HG03045 (cell line): Measurements from ENCODE around the gene SUB1.
A peak's percentile ranks its signal among the peaks of the same experiment; 100 is the strongest.
"Not testable (repeated sequence)": the region's sequence is repeated elsewhere in the genome, so short reads cannot be mapped to it uniquely, and the experiment has no call there.

Experiments
- ATAC-seq: cut with Tn5 transposase; IDR thresholded peaks from one replicate; pipeline ENCODE4 v1.9.1; 2021; ENCODE audit warnings: mild to moderate bottlenecking, moderate library complexity; ENCODE audit not compliant: unreplicated experiment

SUB1 gene

DNA sequence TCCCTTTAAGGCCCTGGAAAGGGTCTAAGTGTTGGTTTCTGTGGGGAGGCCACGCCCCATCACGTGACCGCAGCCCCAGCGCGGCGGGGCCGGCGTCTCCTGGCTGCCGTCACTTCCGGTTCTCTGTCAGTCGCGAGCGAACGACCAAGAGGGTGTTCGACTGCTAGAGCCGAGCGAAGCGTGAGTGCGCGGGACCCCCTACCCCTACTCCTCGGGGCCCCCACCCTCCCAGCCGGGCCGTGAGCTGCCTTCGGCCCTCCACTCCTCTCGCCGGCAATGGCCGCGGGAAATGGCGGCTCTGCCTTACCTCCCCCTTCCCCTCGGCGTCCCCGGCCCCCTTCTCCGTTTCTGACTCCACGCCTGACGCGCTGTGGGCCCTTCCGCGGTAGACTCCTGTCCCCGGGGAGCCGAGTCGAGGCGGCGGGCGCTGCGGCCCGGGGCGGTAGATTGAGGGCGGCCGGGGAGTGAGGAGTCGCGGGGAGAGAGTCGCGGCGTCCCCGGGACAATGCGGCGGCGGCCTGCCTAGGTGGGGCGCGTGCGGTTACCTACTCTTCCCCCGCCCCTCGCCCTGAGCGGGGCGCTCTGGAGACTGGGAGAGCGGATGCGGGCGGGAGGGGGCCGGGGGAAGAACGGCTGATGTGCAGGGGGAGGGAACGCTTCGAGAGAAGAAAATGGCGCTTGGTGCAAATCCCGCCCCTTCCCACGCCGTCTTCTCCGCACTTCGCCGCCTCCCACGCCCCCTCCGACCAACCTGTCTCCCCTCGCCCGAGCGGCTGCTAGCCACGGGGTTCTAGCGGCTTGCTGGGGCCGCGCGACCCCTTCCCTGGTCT lies at the start of gene SUB1:
Gene SUB1, plus strand, starts transcription at position 112 of the 830 bp plus-strand sequence. CDS start 2,956 bp downstream, outside the sequence.
- peak; percentile 53 for ATAC-seq

DNA sequence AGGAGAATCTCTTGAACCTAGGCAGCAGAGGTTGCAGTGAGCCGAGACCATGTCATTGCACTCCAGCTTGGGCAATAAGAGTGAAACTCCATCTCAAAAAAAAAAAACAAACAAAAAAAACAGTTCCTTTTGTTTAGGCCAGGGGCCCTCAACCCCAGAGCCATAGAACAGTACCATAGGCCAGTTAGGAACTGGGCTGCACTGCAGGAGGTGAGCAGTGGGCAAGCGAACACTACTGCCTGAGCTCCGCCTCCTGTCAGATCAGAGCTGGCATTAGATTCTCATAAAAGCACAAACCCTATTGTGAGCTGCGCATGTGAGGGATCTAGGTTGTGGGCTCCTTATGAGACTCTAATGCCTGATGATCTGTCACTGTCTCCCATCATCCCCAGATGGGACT lies 49.1 kb upstream of the SUB1 start:
- ATAC-seq = no peak

DNA sequence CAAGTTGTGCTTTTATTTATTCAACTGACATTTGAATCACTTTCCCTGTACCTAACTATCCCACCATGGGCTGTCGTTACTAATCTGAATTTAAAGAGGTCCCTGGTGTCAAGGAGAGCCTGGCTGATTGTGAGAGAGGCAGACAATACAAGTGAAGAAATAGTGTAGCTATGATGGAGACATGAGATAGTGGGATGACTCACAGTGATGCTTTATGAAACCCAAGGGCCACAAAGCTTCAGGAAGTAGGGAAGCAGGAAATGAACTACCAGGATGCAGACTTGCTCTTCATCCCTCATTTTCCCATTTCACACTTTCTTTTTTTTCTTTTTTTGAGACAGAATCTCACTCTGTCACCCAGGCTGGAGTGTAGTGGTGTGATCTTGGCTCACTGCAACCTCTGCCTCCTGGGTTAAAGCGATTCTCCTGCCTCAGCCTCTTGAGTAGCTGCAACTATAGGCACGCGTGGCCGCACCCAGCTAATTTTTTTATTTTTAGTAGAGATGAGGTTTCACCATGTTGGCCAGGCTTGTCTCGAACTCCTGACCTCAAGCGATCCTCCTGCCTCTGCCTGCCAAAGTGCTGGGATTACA lies 47.8 kb upstream of the SUB1 start:
- ATAC-seq = peak; percentile 9

DNA sequence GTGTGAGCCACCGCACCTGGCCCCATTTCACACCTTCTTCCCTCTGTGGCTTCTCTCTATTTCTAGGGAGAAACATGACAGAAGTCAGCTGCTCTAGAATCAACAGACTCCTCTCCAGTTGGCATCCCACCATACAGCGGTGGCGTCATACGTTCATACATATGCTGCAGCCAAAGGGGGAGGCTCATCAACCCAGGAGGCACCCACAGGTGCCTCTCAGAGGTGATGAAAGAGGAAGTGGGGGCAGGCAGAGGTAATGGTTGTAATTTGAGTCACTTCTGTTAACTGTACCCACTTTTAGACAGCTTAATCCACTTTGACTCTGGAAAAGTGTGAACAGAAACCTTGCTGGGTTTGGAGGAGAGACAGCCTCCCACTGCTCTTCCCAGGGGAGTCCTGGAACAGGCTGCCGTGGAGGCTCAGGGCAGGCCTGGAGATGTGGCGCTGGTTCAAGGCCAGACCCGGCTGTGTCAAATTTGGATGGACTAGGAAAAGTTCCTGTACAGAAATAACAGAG lies 47.3 kb upstream of the SUB1 start:
- ATAC-seq = peak; percentile 69

DNA sequence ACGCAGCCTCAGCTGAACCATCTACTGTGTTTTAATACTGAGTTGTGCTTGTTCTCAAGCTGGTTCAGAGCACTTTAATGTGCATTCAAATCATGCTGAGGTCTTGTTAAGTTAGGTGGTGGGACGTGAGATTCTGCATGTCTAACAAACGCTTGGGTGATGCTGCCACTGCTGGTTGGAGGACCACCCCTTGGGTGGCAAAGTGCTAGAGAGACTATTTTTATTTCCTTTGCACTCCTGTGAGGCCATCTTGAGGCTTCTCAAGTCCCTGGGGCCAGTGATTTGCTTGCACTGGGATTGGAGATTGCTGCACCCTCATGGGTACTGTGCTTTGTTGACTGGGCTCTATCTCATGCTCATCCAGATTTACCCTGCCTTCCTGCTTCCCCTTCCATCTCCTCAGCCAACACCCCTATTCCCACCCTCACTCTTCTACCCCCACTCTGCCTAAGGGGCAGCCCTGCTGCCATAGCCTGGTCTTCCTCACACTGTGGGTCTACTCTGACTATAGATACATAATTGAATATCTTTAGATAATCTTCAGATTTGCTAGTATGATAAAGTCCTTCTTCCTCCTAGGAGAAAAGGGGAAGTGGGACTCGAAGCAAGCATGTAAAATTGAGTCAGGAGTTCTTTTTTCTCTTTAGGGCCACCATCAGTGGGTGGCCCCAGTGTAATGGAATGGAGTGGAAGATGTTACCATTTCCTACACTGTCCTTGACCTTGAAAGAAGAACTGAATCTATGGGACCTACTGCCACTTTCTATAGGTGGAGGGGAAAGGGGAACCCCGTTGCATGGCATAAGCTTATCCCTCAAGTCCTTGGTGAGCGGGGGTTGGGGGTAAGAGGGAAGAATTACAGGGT lies 45.1 kb upstream of the SUB1 start:
- no peak for ATAC-seq

DNA sequence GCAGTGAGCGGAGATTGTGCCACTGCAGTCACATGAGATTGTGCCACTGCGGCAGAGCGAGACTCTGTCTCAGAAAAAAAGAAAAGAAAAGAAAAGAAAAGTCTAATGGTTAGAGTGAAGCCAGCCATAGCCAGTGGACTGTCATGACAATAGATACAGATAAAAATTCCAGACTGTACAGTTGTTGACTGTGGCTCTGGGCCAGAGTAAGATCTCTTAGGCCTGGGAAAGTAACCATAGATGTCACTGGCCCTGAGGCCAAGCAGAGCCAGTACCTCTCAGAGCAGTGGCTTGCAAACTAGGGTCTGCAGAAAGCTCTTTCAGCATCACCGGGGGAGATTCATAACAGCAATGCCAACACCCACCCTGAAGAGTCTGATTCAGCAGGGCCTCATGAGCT lies 44.1 kb upstream of the SUB1 start:
- no peak for ATAC-seq

DNA sequence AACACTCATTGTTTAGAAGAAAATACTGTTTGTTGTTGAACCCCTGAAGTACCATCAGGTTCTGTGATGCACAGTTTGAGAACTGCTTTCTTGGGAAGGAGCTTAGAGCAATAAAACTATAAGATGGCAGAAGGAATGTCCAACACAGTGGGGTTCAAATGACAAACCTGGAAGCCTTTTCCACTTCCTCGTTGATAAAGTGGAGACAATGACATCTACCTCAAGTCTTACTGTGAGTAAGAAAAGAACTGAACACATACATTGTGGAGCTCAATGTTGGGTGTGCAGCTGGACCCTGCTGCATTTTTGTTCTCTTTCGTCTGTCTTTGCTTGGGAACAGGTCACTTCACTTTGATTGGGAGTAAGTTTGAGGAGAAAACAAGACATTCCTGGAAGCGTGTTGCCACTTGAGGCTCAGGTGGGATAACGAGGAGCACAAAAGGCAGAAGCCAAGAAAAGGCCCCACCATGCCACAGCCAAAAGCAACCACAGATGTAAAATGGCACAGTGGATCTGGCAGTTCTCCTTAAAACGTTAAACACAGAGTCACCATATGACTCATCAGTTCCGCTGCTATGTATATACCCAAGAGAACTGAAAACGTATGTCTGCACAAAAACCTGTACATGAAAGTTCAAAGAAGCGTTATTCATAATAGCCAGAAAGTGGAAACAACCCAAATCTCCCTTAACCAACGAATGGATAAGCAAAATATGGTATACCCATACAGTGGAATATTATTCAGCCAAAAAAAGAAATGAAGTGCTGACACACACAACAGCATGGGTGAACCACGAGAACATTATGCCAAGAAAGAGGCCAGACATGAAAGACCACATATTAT lies 42.9 kb upstream of the SUB1 start:
- ATAC-seq = peak; percentile 72

DNA sequence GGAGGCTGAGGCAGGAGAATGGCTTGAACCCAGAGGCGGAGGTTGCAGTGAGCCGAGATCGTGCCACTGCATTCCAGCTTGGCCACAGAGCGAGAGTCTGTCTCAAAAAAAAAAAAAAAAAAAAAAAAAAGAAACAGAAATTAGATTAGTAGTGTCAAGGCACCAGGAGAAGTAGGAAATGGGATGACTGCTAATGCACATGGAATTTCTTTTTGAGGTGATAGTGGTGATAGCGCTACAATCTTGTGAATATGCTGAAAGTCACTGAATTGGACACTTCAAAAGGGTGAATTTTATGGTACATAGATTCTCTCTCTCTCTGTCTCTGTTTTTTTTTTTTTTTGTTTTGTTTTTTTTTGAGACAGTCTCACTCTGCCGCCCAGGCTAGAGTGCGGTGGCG lies 42.1 kb upstream of the SUB1 start:
- ATAC-seq = no peak

DNA sequence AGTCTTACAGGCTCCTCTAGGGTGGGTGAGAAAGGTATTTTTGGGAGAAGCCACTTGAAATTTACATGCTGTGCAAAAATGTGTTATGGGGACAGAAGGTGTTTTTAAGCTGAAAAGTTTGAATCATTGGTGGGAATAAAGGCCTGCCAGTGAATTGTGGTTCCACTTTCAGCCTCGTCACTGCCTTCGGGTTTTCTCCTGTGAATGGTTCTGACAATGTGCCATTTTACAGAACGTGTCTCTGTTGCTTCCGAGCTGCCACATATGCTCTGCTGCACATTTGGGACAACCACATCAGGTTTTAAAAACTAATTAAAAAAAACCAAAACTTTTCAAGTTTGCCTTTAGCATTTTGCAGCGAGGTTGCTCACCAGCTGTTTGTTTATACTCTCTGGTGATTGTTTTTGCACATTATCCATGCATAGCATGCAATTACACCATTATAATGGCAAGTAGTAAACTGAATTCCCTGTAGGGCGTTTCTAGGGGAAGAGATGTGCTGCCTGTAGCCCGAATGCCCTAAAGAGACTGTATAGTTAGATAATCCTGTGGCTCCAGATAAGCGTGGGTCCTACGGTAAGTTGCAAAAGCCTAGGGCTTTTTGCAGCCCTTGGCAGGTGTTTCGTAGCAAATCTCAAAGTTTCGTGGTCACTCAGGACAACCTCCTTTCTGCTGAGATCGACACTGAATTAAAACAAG lies 40.1 kb upstream of the SUB1 start:
- ATAC-seq = no peak

DNA sequence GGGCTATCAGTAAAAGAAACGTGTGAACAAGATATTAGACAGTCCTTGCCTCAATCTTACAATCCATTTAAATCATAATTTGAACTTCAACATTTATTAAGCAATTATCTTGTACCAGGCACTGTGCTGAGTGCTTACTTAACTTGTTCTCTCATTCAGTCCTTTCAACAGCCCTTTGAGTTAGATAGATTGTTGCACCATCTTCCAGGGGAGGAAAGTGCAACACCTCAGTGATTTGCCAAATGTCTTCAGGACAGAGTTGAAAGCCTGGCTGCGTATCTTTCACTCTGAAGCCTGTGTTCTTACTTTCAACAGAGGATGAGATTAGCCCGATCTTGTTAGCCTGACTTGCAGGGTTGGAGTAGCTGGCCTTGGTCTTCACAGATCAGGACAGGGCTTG lies 34.2 kb upstream of the SUB1 start:
- ATAC-seq = no peak

DNA sequence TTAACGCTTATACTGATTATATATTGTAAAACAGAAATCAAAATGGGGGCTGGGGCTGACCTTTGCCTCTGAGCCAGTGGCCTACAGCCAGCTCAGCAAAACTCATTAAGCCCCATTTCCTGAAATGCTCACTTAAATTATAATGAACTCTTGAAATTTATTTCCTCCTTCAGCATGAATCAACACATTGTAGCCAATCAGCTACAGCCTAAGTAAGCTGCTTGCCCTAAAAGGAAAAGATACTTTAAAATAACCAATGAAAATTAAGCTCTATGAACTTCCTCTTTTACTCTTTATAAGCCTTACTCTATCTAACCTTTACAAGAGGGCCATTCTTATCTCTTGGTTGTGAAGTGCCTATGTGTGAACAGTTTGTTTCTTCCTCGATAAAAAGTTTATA lies 33.5 kb upstream of the SUB1 start:
- ATAC-seq = no peak

DNA sequence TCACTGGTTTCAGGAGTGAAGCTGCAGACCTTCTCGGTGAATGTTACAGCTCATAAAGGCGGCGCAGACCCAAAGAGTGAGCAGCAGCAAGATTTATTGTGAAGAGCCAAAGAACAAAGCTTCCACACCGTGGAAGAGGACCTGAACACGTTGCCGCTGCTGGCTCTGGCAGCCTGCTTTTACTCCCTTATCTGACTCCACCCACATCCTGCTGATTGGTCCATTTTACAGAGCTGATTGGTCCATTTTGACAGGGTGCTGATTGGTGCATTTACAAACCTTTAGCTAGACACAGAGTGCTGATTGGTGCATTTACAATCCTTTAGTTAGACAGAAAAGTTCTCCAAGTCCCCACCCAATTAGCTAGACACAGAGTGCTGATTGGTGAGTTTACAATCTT lies 32.9 kb upstream of the SUB1 start:
- ATAC-seq = not testable (repeated sequence)

DNA sequence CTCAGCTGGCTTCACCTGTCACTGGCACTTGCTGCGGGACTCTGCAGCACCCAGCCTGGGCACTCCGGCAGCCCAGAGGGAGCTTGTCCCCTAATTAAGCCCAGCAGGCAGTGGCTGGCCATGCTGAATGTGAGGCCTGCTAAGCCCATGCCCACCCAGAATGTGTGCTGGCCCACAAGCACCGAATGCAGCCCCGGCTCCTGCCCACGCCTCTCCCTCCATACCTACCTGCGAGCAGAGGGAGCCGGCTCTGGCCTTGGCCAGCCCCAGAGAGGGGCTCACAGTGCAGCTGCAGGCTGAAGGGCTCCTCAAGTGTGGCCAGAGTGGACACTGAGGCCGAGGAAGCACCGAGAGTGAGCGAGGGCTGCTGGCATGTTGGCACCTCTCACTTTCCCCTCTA lies 32.4 kb upstream of the SUB1 start:
- no peak for ATAC-seq

DNA sequence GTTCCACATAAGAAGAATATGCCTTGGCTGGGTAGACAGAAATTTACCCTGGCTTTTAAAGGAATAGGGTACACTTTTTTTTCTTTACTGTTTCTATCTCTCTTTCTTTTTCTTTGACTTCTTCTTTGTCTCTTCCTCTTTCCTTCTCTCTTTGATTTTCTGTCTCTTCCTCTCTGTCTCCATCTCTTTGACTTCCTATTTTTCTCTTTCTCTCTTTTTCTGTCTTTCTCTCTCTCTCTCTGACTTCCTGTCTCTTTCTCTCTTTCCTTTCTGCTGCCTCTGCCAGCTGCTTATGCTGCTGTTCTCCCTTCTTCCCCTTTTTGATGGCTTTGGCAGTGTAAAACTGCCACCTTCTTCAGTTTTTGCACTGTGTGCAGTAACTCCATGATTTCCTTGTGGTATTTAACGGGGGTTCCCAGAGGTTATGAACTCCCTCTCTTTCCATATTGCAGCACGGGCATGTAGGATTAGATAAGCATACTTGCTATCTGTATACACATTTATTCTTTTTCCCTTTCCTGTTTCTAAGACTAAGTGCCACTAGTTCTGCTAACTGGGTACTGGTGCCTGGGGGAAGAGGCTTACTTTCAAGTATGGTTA lies 31.1 kb upstream of the SUB1 start:
- not testable (repeated sequence) for ATAC-seq

DNA sequence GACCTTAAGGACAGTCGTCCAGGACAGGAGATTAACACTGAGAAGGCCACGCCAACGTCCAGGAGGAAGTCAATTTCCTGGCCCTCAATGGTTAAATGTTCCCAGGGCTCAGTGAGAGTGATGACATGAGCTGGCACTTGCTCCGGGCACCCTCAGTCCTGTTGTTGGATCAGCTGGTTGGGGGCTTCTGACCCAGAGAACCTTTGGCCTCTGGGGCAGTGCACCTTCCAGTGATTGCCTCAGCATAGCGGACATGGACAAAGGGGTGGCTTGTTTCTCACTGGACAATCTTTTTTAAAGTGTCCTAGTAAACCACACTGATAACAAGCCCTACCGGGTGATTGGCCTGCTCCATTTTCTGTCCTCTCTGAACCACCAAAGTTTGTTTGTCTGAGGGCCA lies 28.8 kb upstream of the SUB1 start:
- not testable (repeated sequence) for ATAC-seq

DNA sequence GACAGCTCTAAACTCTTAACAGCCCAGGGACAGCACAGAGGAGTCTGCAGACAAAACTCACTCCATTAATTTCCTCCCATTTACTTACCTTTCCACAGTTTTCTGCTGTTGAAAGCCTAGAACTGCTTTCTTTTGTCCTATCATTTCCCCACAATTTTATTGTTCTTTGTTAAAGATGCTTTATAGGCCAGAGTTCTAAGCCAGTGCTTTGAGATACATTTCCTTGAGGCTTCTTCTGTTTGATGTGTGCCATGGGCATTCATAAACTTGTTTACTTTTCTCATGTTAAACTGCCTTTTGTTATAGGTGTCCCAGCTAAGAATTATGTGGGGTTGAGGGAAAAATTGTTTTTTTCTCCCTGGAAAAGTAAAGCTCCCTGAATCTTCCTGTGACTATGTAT lies 25.9 kb upstream of the SUB1 start:
- ATAC-seq = no peak

DNA sequence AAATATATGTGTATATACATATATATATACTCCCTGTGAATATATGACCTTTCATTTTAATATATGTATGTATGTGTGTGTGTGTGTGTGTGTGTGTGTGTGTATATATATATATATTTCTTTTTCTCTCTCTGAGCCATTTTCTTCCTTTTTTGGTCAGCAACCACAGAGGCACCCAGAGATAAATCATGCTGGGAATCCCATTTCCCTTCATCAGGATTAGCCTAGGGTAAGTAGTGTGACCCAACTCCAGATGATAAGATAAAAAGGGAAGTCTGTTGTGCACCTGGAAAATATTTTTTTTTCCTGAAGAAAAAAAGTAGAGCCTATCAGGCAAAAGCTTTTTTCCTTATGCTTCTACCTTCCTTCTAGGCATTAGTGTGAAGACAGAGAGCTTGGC lies 25.4 kb upstream of the SUB1 start:
- no peak for ATAC-seq

DNA sequence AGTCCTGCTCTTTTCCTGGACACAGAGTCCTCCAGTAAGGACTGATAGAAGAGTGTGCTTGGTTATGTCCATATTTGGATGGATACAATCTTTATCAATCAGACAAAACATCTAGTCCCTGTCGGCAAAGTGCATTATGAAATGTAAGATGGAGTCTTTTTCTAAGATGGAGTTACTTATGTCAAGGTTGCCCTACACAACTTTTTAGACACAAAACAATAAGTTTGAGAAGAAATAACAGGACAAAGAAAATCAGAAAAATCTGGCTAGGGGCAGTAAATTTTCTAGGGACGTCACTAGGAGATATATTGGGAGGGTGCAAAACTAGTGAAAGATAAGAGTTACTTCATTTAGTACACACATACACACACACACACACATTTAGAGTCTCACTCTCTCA lies 23.3 kb upstream of the SUB1 start:
- no peak for ATAC-seq

DNA sequence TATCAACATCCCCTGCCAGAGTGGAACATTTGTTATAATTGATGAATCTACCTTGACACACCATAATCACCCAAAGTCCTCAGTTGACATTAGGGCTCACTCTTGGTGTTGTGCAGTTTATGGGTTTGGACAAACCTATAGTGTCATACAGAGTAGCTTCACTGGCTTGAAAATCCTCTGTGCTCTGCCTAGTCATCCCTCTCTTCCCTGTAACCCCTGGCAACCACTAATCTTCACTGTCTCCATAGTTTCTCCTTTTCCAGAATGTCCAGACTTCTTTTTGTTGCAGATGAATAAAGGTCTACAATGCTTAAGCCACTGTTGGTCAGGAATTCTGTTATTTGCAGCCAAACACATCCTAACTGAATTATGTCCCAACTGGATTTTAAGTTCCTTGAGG lies 22.5 kb upstream of the SUB1 start:
- ATAC-seq = no peak

DNA sequence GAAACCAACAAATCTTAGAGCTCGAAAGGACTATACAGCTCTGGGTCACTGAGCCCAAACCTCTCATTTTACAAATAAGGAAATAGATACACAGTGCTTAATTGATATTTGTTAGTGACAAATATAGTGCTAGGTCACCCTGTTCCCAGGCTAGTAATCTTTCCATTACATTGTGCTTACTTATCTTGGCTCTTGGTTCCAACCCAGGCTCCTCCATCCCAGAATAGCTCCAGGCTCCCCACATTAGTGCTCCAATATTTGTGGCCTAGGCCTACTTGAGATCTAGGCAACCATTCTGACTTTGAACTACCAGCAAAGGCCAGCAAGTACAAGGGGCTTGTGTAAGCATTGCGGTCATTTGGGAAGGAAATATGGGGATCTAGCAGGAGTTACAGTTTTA lies 21.7 kb upstream of the SUB1 start:
- ATAC-seq = no peak
